Body of pancreas (tissue), 4 donors: Measurements from ENCODE around the gene ZMYND11. TPM values are rescaled to one million over a fixed set of nuclear protein-coding genes. Genes with fewer than 3 reads are reported as not detected.

Source experiments
- ATAC-seq: fragments of 150-250 bp; one replicate; pipeline ENCODE4 v1.9.1; 2016
- DNase-seq, 4 donors: peaks; one replicate each; pipeline ENCODE4 v3.0.0-alpha.2; 2019
- H3K27ac ChIP-seq, 4 donors: fragments of 200-600 bp; sonication (generic); 1 replicate in 3 of 4; 2 replicates in 1 of 4; pipeline versions ENCODE4 v1.5.1 to v1.6.1; 2016 to 2019; ENCODE audit warnings: mild to moderate bottlenecking in 1 of 4, mixed read lengths in 1 of 4, moderate library complexity in 1 of 4
- H3K27me3 ChIP-seq, 2 donors: fragments of 200-600 bp; sonication (generic); one replicate each; pipeline ENCODE4 v1.6.0; 2016; ENCODE audit warnings: mild to moderate bottlenecking in 1 of 2
- H3K36me3 ChIP-seq, 2 donors: fragments of 200-600 bp; sonication (generic); replicated peaks in 1 of 2; 2 replicates each; pipeline ENCODE4 v1.5.1; 2016; ENCODE audit warnings: low read depth in 2 of 2; ENCODE audit not compliant: insufficient read depth in 1 of 2
- H3K4me1 ChIP-seq: fragments of 200-600 bp; sonication (generic); one replicate; pipeline ENCODE4 v1.6.0; 2016
- H3K4me3 ChIP-seq, 2 donors: fragments of 200-600 bp; sonication (generic); 1 replicate in 1 of 2; 2 replicates in 1 of 2; pipeline ENCODE4 v1.5.1; 2016 to 2019
- H3K9me3 ChIP-seq, 3 donors: fragments of 200-600 bp; sonication (generic); 1 replicate in 2 of 3; 2 replicates in 1 of 3; pipeline ENCODE4 v1.5.1; 2016
- POLR2A ChIP-seq, 3 donors: fragments of 450-650 bp; IDR thresholded peaks; one replicate each; pipeline ENCODE4 v1.6.1; 2016; ENCODE audit warnings: antibody characterized with exemption in 3 of 3, mild to moderate bottlenecking in 2 of 3
- WGBS, 2 donors: methylation state at CpG; one replicate each; pipeline ENCODE4 v1.1.5; 2017; 5-methylcytosine and 5-hydroxymethylcytosine counted together
- intact Hi-C: fragments of 100-400 bp; cut with DNase I; formaldehyde crosslinking; loops from one replicate; pipeline ENCODE4 v1.15.1; 2023
- total RNA-seq, 2 donors: library from RNA; depleted of rRNA; stranded (reverse); fragments of >200 nt; gene quantifications; one replicate each; pipeline ENCODE4 v1.1.0, GENCODE V29; 2016
- TF ChIP-seq, protein P1 (sequence below), 7 experiments: fragments of 450-650 bp in 4 of 7; fragments of 200-600 bp in 3 of 7; sonication (generic) in 3 of 7; IDR thresholded peaks; one replicate each; pipeline ENCODE4 v1.5.1; 2016 to 2019; ENCODE audit warnings: antibody characterized with exemption in 7 of 7

Gene ZMYND11
- total RNA-seq, 2 donors from 2014 or later: 37.6 to 43.8 TPM

DNA sequence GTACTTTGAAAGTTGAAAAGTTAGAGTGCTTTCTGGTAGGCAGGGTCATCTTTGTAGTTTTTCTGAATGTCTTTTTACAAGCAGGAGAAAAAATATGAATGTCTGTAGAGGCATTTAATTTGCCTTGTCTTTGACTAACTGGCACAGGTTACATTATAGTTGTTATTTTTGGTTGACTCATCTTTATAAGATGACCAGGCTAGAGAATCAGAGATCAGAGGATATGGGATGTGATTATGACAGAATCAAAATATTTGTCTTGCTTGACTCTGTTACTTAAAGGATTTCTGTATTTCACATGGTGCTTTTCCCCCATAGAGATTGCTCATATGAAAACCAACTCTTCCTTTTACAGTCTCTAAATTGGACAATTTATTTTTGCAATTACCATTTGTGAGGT, 2.4 kb downstream of the ZMYND11 start:
- peaks cover 71% of the 10 kb centered on the region for H3K4me1 ChIP-seq
- no peak for ATAC-seq
- intact Hi-C loops: no loop called here

DNA sequence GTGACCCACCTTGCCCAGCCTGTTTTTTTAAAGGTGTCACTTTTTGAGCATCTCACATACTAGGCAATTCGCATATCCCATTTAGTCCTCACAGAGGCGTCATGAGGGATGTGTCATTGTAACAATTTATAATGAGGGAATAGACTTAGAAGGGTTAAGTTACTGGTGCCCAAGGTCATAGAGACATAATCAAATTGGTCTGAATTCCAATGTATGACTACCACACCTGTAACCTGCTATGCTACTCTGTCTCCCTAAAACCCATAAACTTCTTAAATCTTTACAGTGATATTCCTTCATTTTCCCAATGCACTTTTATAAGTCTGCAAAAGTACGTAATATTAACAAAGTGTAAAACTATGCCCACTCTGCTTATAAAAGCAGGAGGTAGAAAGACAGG, 7.1 kb downstream of the ZMYND11 start:
- Histone ChIP-seq H3K27ac (no peak overlapping the region), H3K36me3 (no peaks in the 10 kb centered on the region), H3K4me1 (peaks cover 47% of the 10 kb centered on the region), H3K27me3 (no peaks in the 10 kb centered on the region), H3K4me3 (no peak overlapping the region), H3K9me3 (no peaks in the 10 kb centered on the region)
- WGBS, 2 donors: 55 to 65% methylated on average over 3 of the region's 3 CpGs
- TF ChIP-seq, protein P1, sequence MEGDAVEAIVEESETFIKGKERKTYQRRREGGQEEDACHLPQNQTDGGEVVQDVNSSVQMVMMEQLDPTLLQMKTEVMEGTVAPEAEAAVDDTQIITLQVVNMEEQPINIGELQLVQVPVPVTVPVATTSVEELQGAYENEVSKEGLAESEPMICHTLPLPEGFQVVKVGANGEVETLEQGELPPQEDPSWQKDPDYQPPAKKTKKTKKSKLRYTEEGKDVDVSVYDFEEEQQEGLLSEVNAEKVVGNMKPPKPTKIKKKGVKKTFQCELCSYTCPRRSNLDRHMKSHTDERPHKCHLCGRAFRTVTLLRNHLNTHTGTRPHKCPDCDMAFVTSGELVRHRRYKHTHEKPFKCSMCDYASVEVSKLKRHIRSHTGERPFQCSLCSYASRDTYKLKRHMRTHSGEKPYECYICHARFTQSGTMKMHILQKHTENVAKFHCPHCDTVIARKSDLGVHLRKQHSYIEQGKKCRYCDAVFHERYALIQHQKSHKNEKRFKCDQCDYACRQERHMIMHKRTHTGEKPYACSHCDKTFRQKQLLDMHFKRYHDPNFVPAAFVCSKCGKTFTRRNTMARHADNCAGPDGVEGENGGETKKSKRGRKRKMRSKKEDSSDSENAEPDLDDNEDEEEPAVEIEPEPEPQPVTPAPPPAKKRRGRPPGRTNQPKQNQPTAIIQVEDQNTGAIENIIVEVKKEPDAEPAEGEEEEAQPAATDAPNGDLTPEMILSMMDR (IDR thresholded peaks at IDR 0.05): no peak
- no peak for TF ChIP-seq POLR2A (IDR thresholded peaks at IDR 0.05)
- ATAC-seq (peak; percentile 40), DNase-seq (no peak)
- intact Hi-C loops: no loop called here

More for the DNA sequence above, 2.4 kb downstream of the ZMYND11 start:
- no peak overlapping the region for H3K27ac ChIP-seq
- H3K4me3 ChIP-seq: no peak overlapping the region
- no peaks in the 10 kb centered on the region for H3K27me3 ChIP-seq
- no peaks in the 10 kb centered on the region for H3K9me3 ChIP-seq
- no peaks in the 10 kb centered on the region for H3K36me3 ChIP-seq
- DNase-seq: no peak
- TF ChIP-seq, protein P1 (IDR thresholded peaks at IDR 0.05): no peak
- no peak for TF ChIP-seq POLR2A (IDR thresholded peaks at IDR 0.05)

DNA sequence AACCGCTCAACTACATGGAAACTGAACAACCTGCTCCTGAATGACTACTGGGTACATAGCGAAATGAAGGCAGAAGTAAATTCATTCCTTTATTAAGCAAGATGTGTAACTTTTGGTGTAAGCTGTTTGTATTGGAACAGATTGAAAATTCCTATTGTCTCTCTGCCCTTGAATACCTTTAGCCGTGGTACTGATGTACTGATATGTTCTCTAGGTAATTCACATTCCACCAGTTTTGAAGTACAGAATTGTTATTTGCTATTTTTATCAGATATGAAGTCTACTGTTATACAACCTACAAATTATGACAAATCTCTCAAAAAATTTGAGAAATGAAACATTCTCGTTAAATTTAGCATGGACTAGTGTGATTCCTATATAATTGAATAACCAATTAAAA, 17.7 kb downstream of the ZMYND11 start:
- 71 to 76% methylated on average over 4 of the region's 4 CpGs for WGBS, 2 donors
- ATAC-seq (no peak), DNase-seq (no peak)
- no peak overlapping the region for H3K4me3 ChIP-seq
- H3K27me3 ChIP-seq: no peaks in the 10 kb centered on the region
- no peaks in the 10 kb centered on the region for H3K9me3 ChIP-seq
- peaks cover 20% of the 10 kb centered on the region for H3K4me1 ChIP-seq
- no peaks in the 10 kb centered on the region for H3K36me3 ChIP-seq
- H3K27ac ChIP-seq: no peak overlapping the region
- intact Hi-C loops: no loop called here
- no peak for TF ChIP-seq POLR2A (IDR thresholded peaks at IDR 0.05)
- TF ChIP-seq, protein P1 (IDR thresholded peaks at IDR 0.05): no peak

DNA sequence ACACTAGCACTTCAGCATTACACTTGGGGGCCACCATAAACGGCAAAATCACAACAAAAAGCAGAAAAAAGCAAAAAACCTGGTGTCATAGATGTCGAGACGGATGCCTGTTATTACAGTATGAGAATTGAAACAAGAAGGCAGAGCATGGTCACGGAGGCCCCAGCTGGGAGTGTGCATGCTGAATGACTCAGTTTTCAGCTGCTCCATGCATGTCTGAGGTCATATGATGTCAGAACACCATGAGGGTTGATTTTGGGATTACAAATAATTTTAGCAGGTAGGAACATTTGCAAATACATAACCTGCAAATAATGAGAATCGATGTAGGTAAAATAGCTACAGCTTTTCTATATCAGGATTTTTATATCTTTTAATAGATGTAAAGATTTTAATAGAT, 19.1 kb downstream of the ZMYND11 start:
- Histone ChIP-seq H3K27ac (no peak overlapping the region), H3K4me1 (peaks cover 12% of the 10 kb centered on the region), H3K9me3 (no peaks in the 10 kb centered on the region), H3K4me3 (no peak overlapping the region), H3K27me3 (no peaks in the 10 kb centered on the region), H3K36me3 (no peaks in the 10 kb centered on the region)
- 91 to 92% methylated on average over 5 of the region's 5 CpGs for WGBS, 2 donors
- ATAC-seq: no peak
- TF ChIP-seq, protein P1 (IDR thresholded peaks at IDR 0.05): no peak
- TF ChIP-seq POLR2A (IDR thresholded peaks at IDR 0.05): no peak
- intact Hi-C loops: no loop called here
- no peak for DNase-seq

DNA sequence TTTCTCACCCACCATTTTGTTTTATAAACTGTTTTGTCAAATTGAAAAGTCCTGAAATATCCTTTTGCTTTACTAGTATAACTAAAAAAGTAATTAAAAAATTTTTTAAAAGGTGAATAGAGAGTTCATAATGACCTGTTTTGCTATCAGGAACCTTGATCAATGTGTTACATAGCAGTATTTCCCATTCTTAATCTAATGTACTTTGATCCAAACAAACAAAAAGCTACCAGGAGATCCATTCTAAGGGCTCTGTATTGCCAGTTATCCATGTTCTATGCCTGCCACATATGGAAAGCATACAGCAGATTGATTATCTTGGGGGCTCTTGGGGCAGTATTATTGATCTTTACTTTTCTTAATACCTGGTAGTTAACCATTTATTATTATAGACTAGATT, 32.1 kb downstream of the ZMYND11 start:
- intact Hi-C loops: no loop called here
- Histone ChIP-seq H3K27ac (no peak overlapping the region), H3K36me3 (no peaks in the 10 kb centered on the region), H3K9me3 (no peaks in the 10 kb centered on the region), H3K27me3 (no peaks in the 10 kb centered on the region), H3K4me3 (no peak overlapping the region), H3K4me1 (peaks cover 21% of the 10 kb centered on the region)
- TF ChIP-seq POLR2A (IDR thresholded peaks at IDR 0.05): no peak
- TF ChIP-seq, protein P1 (IDR thresholded peaks at IDR 0.05): no peak
- DNase-seq (no peak), ATAC-seq (no peak)
